T follicular helper cell (primary cell): ENCODE data around the gene COL24A1.
"Not testable (repeated sequence)": the region's sequence is repeated elsewhere in the genome, so short reads cannot be mapped to it uniquely, and the experiment has no call there.

ENCODE experiments used
- DNase-seq: peaks from one replicate; pipeline ENCODE4 v3.0.0-alpha.2; 2020; ENCODE audit warnings: low read depth

The COL24A1 gene

GRCh38 chr1:86082183-86082582 lies 74.4 kb downstream of the COL24A1 start:
- no peak for DNase-seq

DNA sequence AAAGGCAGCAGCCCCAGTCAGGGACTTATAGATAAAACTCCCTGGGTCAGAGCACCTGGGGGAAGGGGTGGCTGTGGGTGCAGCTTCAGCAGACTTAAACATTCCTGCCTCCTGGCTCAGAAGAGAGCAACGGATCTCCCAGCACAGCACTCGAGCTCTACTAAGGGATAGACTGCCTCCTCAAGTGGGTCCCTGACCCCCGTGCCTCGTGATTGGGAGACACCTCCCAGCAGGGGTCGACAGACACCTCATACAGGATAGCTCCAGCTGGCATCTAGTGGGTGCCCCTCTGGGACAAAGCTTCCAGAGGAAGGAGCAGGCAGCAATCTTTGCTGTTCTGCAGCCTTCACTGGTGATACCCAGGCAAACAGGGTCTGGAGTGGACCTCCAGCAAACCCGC lies 84.1 kb downstream of the COL24A1 start:
- not testable (repeated sequence) for DNase-seq

- not testable (repeated sequence) for DNase-seq
Measured at GRCh38 chr1:86071870-86072269, 84.7 kb downstream of the COL24A1 start.

DNA sequence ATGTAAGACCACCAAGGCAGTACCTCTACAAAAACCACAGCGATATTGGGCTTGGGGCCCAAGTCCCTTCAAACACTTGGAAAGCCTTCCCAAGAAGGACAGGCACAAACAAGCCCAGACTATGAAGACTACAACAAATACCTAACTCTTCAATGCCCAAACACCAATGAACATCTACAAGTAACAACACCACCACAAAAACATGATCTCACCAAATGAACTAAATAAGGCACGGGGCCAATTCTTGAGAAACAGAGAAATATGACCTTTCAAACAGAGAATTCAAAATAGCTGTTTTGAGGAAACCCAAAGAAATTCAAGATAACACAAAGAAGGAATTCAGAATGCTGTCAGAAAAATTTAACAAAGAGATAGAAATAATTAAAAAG lies 86.8 kb downstream of the COL24A1 start:
- no peak for DNase-seq

- DNase-seq = no peak
Measured at GRCh38 chr1:86068841-86069756, 87.5 kb downstream of the COL24A1 start.

DNA sequence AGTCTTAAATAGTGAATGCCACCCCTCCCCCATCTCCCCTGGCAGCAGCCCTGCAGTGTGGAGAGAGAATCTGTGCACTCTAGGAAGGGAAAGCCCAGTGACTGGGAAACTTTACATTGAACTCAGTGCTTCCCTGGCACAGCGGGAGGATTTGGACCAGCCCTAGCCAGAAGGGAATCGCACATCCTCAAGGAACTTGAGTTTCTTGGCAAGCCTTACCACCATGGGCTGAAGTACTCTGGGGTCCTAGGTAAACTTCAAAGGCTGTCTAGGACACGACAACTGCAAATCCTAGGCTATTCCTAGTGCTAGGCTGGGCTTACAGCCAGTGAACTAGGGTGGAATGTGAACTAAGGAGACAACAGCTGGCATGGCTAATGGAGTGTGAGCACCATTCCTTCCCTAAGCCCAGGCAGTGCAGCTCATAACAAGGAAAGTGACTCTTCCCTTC lies 88.3 kb downstream of the COL24A1 start:
- no peak for DNase-seq

DNA sequence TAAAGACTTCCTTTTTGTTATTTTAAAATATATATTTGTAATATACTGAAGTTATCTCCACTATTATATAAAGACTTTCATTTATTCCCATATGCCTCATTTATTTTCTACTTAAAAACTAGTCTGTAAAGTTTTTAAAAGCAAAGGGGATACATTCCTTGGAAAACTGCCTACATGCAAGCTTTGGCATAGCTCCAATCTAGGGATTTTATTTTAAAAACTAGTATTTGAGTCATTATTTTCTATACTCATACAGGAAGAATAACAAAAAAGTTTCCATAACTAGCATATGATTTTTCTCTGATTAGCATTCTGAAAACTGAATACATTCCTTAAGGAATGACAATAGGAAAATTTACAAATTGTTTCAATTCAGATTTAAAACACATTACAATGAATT lies 88.9 kb downstream of the COL24A1 start:
- DNase-seq = no peak

DNA sequence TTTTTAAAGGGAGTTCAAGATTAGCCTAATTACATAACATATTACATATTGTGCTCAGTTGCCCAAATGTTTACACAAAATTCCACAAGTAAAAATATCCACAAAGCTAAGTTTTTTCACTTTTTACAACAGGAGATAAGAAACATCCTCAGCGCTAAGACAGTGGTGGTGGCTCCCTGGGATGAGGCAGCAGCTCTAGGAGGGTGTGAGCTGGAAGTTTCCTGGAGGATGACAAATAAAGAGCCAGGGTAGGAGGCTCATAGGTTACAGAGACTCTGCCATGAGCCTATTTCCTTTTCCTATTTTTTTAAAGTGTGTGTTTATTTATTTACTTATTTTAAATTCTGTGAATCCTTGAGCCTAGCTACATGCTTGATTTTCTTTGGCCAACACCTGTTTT lies 91.7 kb downstream of the COL24A1 start:
- DNase-seq = no peak

DNA sequence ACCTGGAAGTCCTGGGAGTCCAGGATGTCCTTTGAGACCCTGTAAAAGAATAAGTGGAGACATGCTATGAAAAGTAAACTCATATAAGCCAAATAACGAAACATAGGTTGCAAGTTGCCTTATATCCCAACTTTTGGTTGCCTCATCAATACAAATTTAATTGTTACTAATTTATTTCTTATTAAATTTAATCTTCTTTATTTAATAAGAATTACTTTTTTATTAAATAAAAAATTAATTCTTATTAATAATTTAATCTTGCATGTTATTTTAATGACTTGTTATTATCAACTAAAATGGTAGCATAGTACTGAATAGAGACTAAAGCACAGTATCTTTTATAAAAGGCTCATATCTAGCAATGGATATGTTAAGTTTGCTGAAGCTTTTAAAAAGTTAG lies 92.9 kb downstream of the COL24A1 start:
- DNase-seq = no peak

DNA sequence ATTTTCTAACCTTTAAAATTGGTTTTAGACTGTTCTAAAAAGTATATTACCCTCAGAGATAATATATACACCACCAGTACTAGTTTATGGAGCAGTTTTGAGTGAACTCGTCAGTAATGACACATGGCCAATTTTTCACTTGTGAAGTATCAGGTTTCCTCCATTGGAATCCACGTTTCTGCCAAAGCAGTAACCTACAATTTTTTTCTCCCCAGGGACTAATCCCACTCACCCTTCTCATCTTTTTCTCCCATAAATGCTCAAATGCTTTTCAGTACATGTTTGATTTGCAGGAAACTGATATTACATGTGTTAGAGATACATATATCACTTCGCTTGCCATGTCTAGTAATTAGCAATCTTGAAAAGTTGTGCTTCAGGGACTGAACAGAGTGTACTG lies 94.1 kb downstream of the COL24A1 start:
- no peak for DNase-seq

DNA sequence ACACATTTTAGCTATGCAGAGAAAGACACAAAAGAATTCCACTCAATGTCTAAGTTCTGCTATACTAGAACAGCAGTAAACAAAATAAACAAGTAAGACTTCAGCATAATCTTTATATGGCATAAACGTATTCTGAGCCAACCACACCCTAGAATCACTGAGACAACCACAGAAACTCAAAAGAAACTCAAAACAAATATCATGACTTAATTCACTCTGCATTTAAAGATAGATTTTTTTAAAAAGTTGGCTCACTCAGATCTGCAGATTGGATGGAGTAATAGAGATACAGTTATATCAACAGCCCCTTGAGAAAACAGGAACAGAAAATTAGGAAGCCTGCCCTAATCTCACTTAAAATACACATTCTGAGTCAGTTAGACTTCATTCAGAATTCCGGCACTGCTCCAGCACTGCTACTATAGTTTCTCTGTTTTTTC lies 95.0 kb downstream of the COL24A1 start:
- no peak for DNase-seq

- no peak for DNase-seq
Measured at GRCh38 chr1:86054396-86054795, 102.2 kb downstream of the COL24A1 start.

GRCh38 chr1:86052948-86053698 lies 103.4 kb downstream of the COL24A1 start:
- no peak for DNase-seq

- DNase-seq = no peak
Measured at GRCh38 chr1:86035101-86035500, 121.5 kb downstream of the COL24A1 start.

GRCh38 chr1:86030180-86030579 lies 126.4 kb downstream of the COL24A1 start:
- no peak for DNase-seq

GRCh38 chr1:86018283-86018923 lies 138.2 kb downstream of the COL24A1 start:
- DNase-seq = no peak

GRCh38 chr1:86016076-86016759 lies 140.4 kb downstream of the COL24A1 start:
- no peak for DNase-seq

GRCh38 chr1:86015375-86015774 lies 141.2 kb downstream of the COL24A1 start:
- DNase-seq = no peak

GRCh38 chr1:86000601-86001000 lies 156.0 kb downstream of the COL24A1 start:
- DNase-seq = no peak

DNA sequence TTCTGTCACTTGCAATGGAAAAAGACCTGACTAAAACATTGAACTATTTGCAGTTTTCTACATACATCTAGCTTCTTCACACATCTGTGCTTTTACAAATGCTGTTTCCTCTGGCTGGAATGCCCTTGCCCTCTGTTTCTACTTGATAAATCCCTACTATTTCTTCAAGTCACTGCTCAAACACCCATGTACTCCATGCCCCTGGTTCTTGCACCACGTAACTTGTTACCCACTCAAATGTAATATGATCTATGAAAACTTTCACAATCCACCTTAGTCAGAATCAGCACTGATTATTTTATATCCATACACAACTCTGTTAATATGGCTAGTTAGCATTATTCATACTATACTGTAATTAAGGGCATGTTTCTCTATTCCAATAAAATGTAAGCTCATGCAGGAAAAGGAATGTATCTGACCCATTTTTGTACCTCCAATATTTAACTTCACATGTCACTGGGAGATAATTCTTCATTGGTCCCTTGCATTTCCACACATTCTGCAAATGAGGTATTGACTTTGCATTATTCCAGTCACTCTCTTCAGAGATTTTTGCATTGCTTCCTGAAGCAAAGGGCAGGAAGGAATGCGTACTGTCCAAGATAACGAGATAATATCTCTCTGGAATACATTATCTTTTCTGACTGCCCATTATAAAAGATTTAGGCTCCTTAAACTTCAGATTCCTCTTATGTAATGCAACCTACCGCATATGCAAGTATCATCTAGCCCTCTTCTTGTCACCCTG lies 158.3 kb downstream of the COL24A1 start:
- no peak for DNase-seq

- DNase-seq = no peak
Measured at GRCh38 chr1:85992791-85993190, 163.8 kb downstream of the COL24A1 start.
